H1 (cell line): ENCODE data around the gene ANP32B. TPM values are rescaled to one million over a fixed set of nuclear protein-coding genes. Genes with fewer than 3 reads are reported as not detected.

Source experiments
- CTCF ChIA-PET: fragments of 300-600 bp; sonication (Branson Sonifier 250); formaldehyde crosslinking; loops from one replicate; lab custom pipeline; 2021; ENCODE audit not compliant: partially characterized antibody; lab: Charles Lee
- POLR2A ChIA-PET: fragments of 300-600 bp; sonication (Branson Sonifier 250); formaldehyde crosslinking; loops from one replicate; lab custom pipeline; 2021; ENCODE audit warnings: inconsistent platforms; ENCODE audit not compliant: partially characterized antibody; lab: Charles Lee
- DNase-seq, 2 experiments: peaks; one replicate each; pipeline versions ENCODE4 v3.0.0 to v3.0.0-alpha.2; 2010 to 2022; ENCODE audit warnings: low spot score in 2 of 2, low read depth in 1 of 2, mixed read lengths in 1 of 2
- FAIRE-seq: peaks from 2 replicates; lab custom pipeline; 2011; peaks lifted over from hg19 to GRCh38; lab: Jason Lieb, UNC
- H2AFZ ChIP-seq: 2 replicates; pipeline ENCODE4 v1.8.1; 2012; ENCODE audit warnings: low read length, inconsistent platforms
- H2AK5ac ChIP-seq: 2 replicates; pipeline ENCODE4 v1.6.1; 2013; ENCODE audit warnings: low read depth, low read length
- H2BK120ac ChIP-seq: replicated peaks from 2 replicates; pipeline ENCODE3; 2013; ENCODE audit warnings: low read depth, low read length, inconsistent platforms
- H2BK12ac ChIP-seq: 2 replicates; pipeline ENCODE4 v1.6.1; 2013; ENCODE audit warnings: low read depth, low read length
- H2BK15ac ChIP-seq: 2 replicates; pipeline ENCODE4 v1.6.1; 2013; ENCODE audit warnings: low read length
- H2BK20ac ChIP-seq: 2 replicates; pipeline ENCODE4 v1.6.1; 2013; ENCODE audit warnings: low read length
- H2BK5ac ChIP-seq: 2 replicates; pipeline ENCODE4 v1.6.1; 2013; ENCODE audit warnings: low read depth, low read length
- H3K14ac ChIP-seq: 2 replicates; pipeline ENCODE4 v1.6.1; 2013; ENCODE audit warnings: inconsistent platforms; ENCODE audit not compliant: insufficient read length
- H3K18ac ChIP-seq: 2 replicates; pipeline ENCODE4 v1.6.1; 2013; ENCODE audit warnings: low read length; ENCODE audit errors: extremely low read depth
- H3K23ac ChIP-seq: 2 replicates; pipeline ENCODE4 v1.6.1; 2013; ENCODE audit warnings: inconsistent platforms; ENCODE audit not compliant: insufficient read length
- H3K23me2 ChIP-seq: 2 replicates; pipeline ENCODE4 v1.6.1; 2013; ENCODE audit warnings: low read depth, low read length
- H3K27ac ChIP-seq: 2 replicates; pipeline ENCODE4 v1.6.1; 2011; ENCODE audit warnings: low read depth, low read length, inconsistent platforms
- H3K27me3 ChIP-seq, 4 experiments: replicated peaks in 1 of 4; 1 replicate in 1 of 4; 2 replicates in 3 of 4; pipeline versions ENCODE4 v1.6.1 to v1.8.1; 2011 to 2013; ENCODE audit warnings: low read length in 3 of 4, mild to moderate bottlenecking in 3 of 4, inconsistent platforms in 2 of 4, mixed read lengths in 2 of 4, moderate library complexity in 1 of 4; ENCODE audit not compliant: control insufficient read depth in 3 of 4, insufficient read depth in 3 of 4; ENCODE audit errors: extremely low read depth in 1 of 4
- H3K36me3 ChIP-seq, 4 experiments: 2 replicates each; pipeline versions ENCODE4 v1.6.1 to v1.8.1; 2011 to 2013; ENCODE audit warnings: mild to moderate bottlenecking in 4 of 4, low read length in 3 of 4, moderate library complexity in 2 of 4, control low read depth in 1 of 4, inconsistent platforms in 1 of 4; ENCODE audit not compliant: insufficient read depth in 4 of 4, control insufficient read depth in 2 of 4
- H3K4ac ChIP-seq: replicated peaks from 2 replicates; pipeline ENCODE3; 2013; ENCODE audit warnings: low read length, low read depth, mixed read lengths, inconsistent platforms; ENCODE audit not compliant: insufficient read length
- H3K4me1 ChIP-seq, 4 experiments: replicated peaks in 1 of 4; 1 replicate in 1 of 4; 2 replicates in 3 of 4; pipeline versions ENCODE4 v1.6.1 to v1.8.1; 2011 to 2013; ENCODE audit warnings: low read length in 3 of 4, inconsistent platforms in 2 of 4, mixed read lengths in 1 of 4; ENCODE audit not compliant: insufficient read depth in 4 of 4, control insufficient read depth in 3 of 4
- H3K4me2 ChIP-seq, 2 experiments: 2 replicates each; pipeline versions ENCODE4 v1.6.1 to v1.8.1; 2011 to 2013; ENCODE audit warnings: low read depth in 2 of 2, low read length in 2 of 2, control low read depth in 1 of 2, inconsistent platforms in 1 of 2, mild to moderate bottlenecking in 1 of 2; ENCODE audit not compliant: insufficient read depth in 1 of 2
- H3K4me3 ChIP-seq, 4 experiments: fragments of 200-600, 300-600 bp in 1 of 4; sonication (generic), shearing (Covaris generic), sonication (Bioruptor Twin) in 1 of 4; 2 replicates each; pipeline versions ENCODE4 v1.5.1 to v1.8.1; 2011 to 2016; ENCODE audit warnings: low read length in 4 of 4, low read depth in 3 of 4, control low read depth in 2 of 4, inconsistent platforms in 2 of 4, mild to moderate bottlenecking in 2 of 4, mixed read lengths in 1 of 4, moderate library complexity in 1 of 4; ENCODE audit not compliant: insufficient read depth in 2 of 4; ENCODE audit errors: extremely low read depth in 1 of 4
- H3K56ac ChIP-seq: replicated peaks from 2 replicates; pipeline ENCODE3; 2013; ENCODE audit warnings: low read depth, mild to moderate bottlenecking, mixed read lengths, low read length, inconsistent platforms; ENCODE audit not compliant: insufficient read length
- H3K79me1 ChIP-seq: 2 replicates; pipeline ENCODE4 v1.6.1; 2013; ENCODE audit warnings: low read depth, low read length, control low read depth
- H3K79me2 ChIP-seq, 2 experiments: 2 replicates each; pipeline versions ENCODE4 v1.6.1 to v1.8.1; 2012 to 2013; ENCODE audit warnings: low read length in 2 of 2, mild to moderate bottlenecking in 2 of 2, inconsistent platforms in 1 of 2; ENCODE audit not compliant: insufficient read depth in 2 of 2, control insufficient read depth in 1 of 2
- H3K9ac ChIP-seq, 4 experiments: replicated peaks in 1 of 4; 1 replicate in 1 of 4; 2 replicates in 3 of 4; pipeline versions ENCODE4 v1.6.1 to v1.8.1; 2011 to 2013; ENCODE audit warnings: low read depth in 3 of 4, low read length in 3 of 4, control low read depth in 2 of 4, mild to moderate bottlenecking in 2 of 4, moderate library complexity in 2 of 4, inconsistent platforms in 1 of 4; ENCODE audit errors: extremely low read depth in 1 of 4
- H3K9me3 ChIP-seq, 2 experiments: 2 replicates each; pipeline versions ENCODE4 v1.6.1 to v1.8.1; 2012 to 2013; ENCODE audit warnings: mild to moderate bottlenecking in 2 of 2, moderate library complexity in 2 of 2, control low read depth in 1 of 2, inconsistent platforms in 1 of 2, low read depth in 1 of 2, low read length in 1 of 2, mixed read lengths in 1 of 2; ENCODE audit not compliant: insufficient read depth in 2 of 2
- H4K20me1 ChIP-seq, 2 experiments: replicated peaks in 1 of 2; 2 replicates each; pipeline versions ENCODE3 to v1.8.1; 2011 to 2013; ENCODE audit warnings: inconsistent platforms in 2 of 2, low read length in 2 of 2, mild to moderate bottlenecking in 1 of 2; ENCODE audit not compliant: insufficient read depth in 2 of 2, control insufficient read depth in 1 of 2
- H4K5ac ChIP-seq: 2 replicates; pipeline ENCODE4 v1.6.1; 2013; ENCODE audit warnings: low read length, low read depth, mixed read lengths, inconsistent platforms; ENCODE audit not compliant: insufficient read length
- H4K8ac ChIP-seq: 2 replicates; pipeline ENCODE4 v1.8.0; 2013; ENCODE audit warnings: mild to moderate bottlenecking, moderate library complexity, low read length, inconsistent platforms; ENCODE audit not compliant: insufficient read depth; ENCODE audit errors: extremely low read depth
- H4K91ac ChIP-seq: replicated peaks from 2 replicates; pipeline ENCODE3; 2013; ENCODE audit warnings: low read length, mixed read lengths, inconsistent platforms; ENCODE audit not compliant: insufficient read length
- CBX8 ChIP-seq: fragments of 300-800, 300-1000 bp; sonication (generic); IDR thresholded peaks from 2 replicates; pipeline ENCODE4 v1.7.1; 2016; ENCODE audit warnings: low read depth, low read length, borderline replicate concordance
- EGR1 ChIP-seq: IDR thresholded peaks from 2 replicates; pipeline ENCODE4 v1.6.1; 2011; ENCODE audit warnings: low read depth, low read length, borderline replicate concordance
- HDAC6 ChIP-seq: IDR thresholded peaks from one replicate; pipeline ENCODE4 v1.7.1; 2012; ENCODE audit warnings: low read depth, mild to moderate bottlenecking, inconsistent platforms, low read length, moderate library complexity
- SP4 ChIP-seq: IDR thresholded peaks from 2 replicates; pipeline ENCODE4 v1.6.1; 2012; ENCODE audit warnings: low read length, inconsistent platforms
- TAF1 ChIP-seq: IDR thresholded peaks from 2 replicates; pipeline ENCODE4 v1.6.1; 2011; ENCODE audit warnings: mild to moderate bottlenecking, low read depth, low read length
- TEAD4 ChIP-seq: IDR thresholded peaks from 2 replicates; pipeline ENCODE4 v1.6.1; 2012; ENCODE audit warnings: low read depth, low read length, inconsistent platforms, mixed read lengths
- WGBS, 2 experiments: shearing (Covaris generic) in 1 of 2; methylation state at CpG; one replicate each; pipeline versions ENCODE4 v1.1.6 to v1.1.7; 2013 to 2015; ENCODE audit warnings: low lambda C conversion rate in 2 of 2, mixed read lengths in 2 of 2, inconsistent platforms in 1 of 2, low coverage in 1 of 2, missing lambda C conversion rate in 1 of 2; ENCODE audit not compliant: insufficient replicate concordance in 2 of 2, insufficient coverage in 1 of 2, insufficient read length in 1 of 2; ENCODE audit errors: extremely low coverage in 1 of 2, missing lambda C conversion rate in 1 of 2; 5-methylcytosine and 5-hydroxymethylcytosine counted together
- polyA plus RNA-seq, 7 experiments: library from polyadenylated mRNA; depleted of rRNA in 3 of 7; stranded (reverse) in 5 of 7; unstranded in 2 of 7; fragments of >200 nt in 5 of 7; fragments of 200-250 nt in 2 of 7; gene quantifications; 1 replicate in 5 of 7; 2 replicates in 1 of 7; 4 replicates in 1 of 7; pipeline versions ENCODE4 v1.2.1 to v1.2.3, GENCODE V29; 2011 to 2013; ENCODE audit warnings: missing spikeins in 2 of 7, mixed read lengths in 2 of 7
- total RNA-seq: library from RNA; stranded (reverse); fragmentation: NEBNext Ultra II Directional; extraction: Animal tissue kit (Norgen Biotek cat#: 25700); gene quantifications from 2 replicates; pipeline ENCODE4 v1.2.1, GENCODE V29; 2021

The ANP32B gene
- total and polyA plus RNA-seq, 2 of the 8 experiments (the other 6 are each of a cell fraction or from before 2014, with no cell fraction given), result 7.6 to 88.1 TPM

DNA sequence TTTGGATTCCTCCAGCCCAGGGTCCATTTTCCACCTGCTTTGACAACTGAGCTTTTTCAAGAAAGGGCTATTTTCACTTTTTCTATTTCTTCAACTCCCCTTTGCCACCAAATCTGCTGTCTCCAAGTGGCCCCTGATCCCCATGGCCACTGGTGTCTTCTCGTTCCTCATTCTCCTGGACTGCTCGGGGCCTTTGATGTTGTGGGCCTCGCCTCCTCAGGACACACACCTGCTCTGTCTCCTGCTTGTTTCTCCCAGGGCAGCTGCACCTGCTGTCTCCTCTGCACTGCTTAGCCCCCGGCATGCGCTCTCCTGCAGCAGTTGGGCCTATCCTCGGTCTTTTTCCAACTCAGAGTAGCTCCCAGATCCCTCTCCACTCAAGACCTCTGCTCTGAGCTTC is 57.1 kb downstream of the ANP32B start:
- H4K91ac ChIP-seq, result no peak overlapping the region
- no peak overlapping the region for H3K23ac ChIP-seq
- WGBS, 2 experiments, result 98% methylated on average over 6 of the region's 6 CpGs; no CpG with 5 or more reads in 1 of the 2 experiments
- H2BK20ac ChIP-seq, result no peak overlapping the region
- no peaks in the 10 kb centered on the region for H3K9me3 ChIP-seq
- H3K79me2 ChIP-seq, result no peaks in the 10 kb centered on the region
- H3K27ac ChIP-seq, result no peak overlapping the region
- H3K4me1 ChIP-seq, result no peaks in the 10 kb centered on the region
- H3K23me2 ChIP-seq, result no peaks in the 10 kb centered on the region
- no peak overlapping the region for H3K4me3 ChIP-seq
- H3K79me1 ChIP-seq, result no peaks in the 10 kb centered on the region
- no peaks in the 10 kb centered on the region for H3K36me3 ChIP-seq
- H2BK12ac ChIP-seq, result no peak overlapping the region
- no peak overlapping the region for H2BK15ac ChIP-seq
- H2BK120ac ChIP-seq, result no peak overlapping the region
- H3K56ac ChIP-seq, result no peak overlapping the region
- H3K18ac ChIP-seq, result no peak overlapping the region
- CTCF ChIA-PET, result interaction anchor here (0.6 to 1.0 kb wide), 2 partner anchors 117 to 217 kb away, joined by 3 read pairs; no protein-coding TSS in a partner anchor
- H3K27me3 ChIP-seq, result peaks cover 0 to 3% (median 0%) of the 10 kb centered on the region in 4 experiments; a peak in 1 of 7 replicates
- H3K4me2 ChIP-seq, result no peak overlapping the region
- H4K8ac ChIP-seq, result no peak overlapping the region
- H3K4ac ChIP-seq, result no peak overlapping the region
- no peak overlapping the region for H2AK5ac ChIP-seq
- no peak overlapping the region for H4K5ac ChIP-seq
- POLR2A ChIA-PET, result interaction anchor here (0.9 kb wide), 1 partner anchor 17 kb away, joined by 3 read pairs; no protein-coding TSS in a partner anchor
- H3K9ac ChIP-seq, result no peak overlapping the region
- no peak for DNase-seq
- no peak overlapping the region for H3K14ac ChIP-seq
- no peaks in the 10 kb centered on the region for H4K20me1 ChIP-seq
- H2BK5ac ChIP-seq, result no peak overlapping the region
- H2AFZ ChIP-seq, result no peak overlapping the region
- no peak for FAIRE-seq
- no peak for TF ChIP-seq CBX8
- TF ChIP-seq EGR1, result no peak
- no peak for TF ChIP-seq HDAC6
- no peak for TF ChIP-seq TEAD4
- TF ChIP-seq TAF1, result no peak
- no peak for TF ChIP-seq SP4
